CD4-positive, alpha-beta T cell treated with Interferon alpha-2 for 1 hour (primary cell): ENCODE results near the gene EFTUD2.

Experiments used
- DNase-seq, 2 donors: peaks; one replicate each; pipeline ENCODE4 v3.0.0-alpha.2; 2020 to 2022

EFTUD2 gene

GRCh38 chr17:44804302-44805089, 94.7 kb downstream of the EFTUD2 start:
- DNase-seq = no peak

- no peak for DNase-seq
Measured at GRCh38 chr17:44801880-44802279, 97.4 kb downstream of the EFTUD2 start.
